Right kidney (tissue), 1 donor: ENCODE data around the gene PLIN1.

Source experiments
- DNase-seq: peaks from one replicate; pipeline ENCODE4 v3.0.0-alpha.2; 2016

The PLIN1 gene

DNA sequence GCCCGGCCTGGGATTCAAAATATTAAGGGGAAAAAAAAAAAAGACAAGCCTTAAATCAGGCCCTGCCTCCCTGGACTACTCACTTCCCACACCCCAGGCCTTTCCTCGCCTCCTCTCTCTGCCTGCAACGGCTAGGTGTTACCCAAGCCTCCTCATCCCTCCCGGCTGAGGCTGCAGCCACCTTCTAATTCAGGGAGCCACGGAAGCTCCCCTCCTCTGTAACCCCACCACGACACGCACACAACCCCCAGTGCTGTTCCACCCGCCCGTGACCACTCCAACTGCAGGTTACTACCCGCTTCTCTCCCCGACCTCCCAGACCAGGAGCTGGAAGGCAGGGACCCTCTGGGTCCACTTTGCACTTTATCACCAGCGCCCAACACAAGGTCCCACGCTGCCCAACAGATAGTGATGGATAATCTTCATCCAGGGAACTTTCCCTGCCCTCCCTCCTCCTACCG, 24.8 kb downstream of the PLIN1 start:
- DNase-seq = no peak

DNA sequence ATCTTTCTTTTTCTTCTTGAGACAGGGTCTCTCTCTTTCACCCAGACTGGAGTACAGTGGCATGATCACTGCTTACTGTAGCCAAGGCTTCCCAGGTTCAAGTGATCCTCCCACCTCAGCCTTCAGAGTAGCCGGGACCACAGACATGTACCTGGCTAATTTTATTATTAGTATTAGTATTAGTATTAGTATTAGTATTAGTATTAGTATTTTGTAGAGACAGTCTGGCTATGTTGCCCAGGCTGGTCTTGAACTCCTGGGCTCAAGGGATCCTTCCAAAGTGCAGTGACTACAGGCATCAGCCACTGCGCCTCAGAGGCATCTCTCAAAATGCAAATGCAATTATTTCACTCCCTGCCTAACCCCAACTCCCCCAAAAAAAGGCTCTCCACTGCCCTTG, 25.6 kb downstream of the PLIN1 start:
- no peak for DNase-seq

DNA sequence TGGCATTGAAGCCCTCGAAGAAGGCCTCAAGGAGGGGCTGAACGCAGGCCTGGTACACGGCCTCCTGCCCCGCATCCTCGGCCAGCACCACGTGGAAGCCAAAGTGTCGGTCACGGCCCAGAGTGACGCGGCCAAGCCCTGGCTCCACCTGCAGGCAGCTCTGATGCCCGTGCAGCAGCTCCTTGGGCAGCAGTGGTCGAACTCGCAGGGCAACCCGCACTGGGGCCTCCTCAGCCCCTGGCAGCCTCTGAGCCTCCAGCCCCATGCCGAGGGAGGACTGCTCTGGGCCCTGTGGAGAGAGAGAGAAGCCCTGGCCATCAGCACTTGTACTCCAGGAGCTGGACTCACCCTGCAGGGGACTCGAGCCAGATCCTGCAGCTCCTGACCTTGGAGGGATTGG, 26.5 kb downstream of the PLIN1 start:
- no peak for DNase-seq

DNA sequence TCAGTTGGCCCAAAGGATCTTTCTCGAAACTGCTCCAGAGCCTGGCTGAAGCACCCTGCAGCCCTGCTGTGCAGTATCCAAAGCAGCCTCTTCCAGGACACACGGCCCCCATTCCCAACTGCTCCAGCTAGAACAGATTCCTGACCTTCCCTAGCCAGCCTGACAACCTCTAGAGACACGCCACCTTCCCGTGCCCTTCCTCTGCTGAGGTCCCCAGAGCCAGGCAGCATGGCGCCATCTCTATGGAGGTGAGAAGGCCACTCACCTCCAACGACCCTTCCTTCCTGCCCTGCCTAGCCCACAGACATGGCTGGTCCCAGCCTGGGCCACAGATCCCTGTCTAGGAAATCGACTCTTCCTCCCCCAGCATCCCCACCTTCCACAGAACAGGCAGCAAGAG, 27.0 kb downstream of the PLIN1 start:
- no peak for DNase-seq

DNA sequence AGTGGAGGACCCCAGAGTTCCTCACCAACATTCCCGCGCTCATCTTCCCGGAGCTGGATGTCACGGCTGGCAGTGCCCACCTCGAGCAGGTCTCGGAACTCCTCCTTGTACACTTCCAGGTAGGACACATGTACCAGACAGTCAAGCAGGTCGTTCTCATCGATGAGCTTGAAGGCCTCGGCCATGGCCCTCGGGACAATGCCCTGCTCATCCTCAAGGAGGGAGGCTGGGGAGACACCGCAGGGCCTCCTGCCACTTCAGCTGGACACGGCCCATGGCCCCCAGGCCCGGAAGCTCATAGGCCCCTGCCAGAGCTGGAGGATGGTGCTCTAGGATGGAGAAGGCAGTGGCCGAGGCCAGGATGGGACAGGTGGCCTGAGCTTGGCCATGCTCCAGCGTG, 29.5 kb downstream of the PLIN1 start:
- DNase-seq = no peak

DNA sequence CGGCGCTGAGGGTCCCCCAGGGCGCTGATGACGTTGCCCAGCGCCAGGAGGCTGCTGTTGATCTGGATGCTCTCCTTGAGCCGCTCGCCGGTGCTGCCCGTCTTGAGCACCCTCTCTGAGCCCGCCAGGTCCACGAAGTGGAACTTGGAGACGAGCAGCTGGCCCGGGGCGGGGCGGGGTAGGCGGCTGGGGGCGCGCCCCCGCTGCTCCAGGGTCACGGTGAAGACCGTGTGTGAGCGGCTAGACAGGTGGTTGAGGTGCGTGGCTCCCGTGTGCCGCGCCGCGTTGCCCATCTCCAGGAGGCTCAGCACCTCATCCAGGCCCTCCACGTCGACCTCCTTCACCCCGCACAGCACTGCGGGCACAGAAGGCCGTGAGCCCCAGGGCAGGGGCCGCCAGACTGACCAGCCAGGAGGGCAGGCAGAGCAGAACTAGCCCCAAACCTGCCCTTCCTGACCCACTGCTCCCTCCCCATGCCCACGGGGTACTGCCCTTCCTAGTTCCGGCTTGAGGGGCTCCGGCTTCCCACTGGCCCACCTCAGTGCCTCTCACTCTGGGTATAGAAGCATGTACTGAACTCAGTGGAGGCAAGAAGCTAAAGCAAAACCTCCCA, 30.0 kb downstream of the PLIN1 start:
- DNase-seq = no peak

DNA sequence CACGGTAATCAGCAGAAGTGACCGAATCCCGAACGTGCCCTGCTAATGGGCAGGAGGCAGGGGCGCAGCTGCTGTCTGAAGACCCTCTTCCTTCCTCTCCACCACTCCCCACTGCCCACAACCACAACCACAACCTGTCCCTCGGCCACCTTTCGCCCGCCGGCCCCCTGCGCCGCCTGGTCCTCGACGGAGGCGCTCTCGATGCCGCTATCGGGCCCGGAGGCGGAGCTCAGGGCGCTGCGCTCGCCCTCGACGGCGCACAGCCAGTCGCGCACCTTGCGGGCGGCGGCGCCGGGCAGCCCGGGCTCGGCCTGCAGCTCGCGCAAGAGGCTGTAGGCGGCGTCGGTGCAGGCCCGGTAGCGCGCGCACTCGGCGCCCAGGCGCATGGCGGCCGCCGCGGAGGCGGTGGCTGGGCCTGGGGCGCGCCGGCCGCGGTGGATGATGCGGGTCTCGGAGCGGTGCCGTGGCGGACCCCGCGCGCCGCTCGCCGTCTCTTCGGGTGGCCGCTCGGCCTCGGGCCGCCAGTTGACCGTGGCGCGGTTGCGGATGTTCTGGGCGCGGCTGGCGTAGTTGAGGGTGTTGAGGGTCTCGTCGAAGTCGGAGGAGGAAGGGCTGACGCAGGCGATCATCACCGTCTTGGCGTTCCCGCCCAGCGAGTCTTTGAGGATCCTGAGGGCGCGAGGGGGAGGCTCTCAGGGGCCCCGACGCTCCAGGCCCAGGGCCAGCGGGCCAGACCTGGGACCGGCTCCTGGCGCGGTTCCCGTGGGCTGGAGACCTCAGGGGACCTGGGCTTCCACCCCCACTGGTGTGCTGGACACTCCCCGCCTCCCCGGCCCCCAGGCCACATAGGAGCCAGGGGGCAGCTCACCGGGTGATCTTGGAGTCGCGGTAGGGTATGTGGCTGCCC, 30.8 kb downstream of the PLIN1 start:
- no peak for DNase-seq

DNA sequence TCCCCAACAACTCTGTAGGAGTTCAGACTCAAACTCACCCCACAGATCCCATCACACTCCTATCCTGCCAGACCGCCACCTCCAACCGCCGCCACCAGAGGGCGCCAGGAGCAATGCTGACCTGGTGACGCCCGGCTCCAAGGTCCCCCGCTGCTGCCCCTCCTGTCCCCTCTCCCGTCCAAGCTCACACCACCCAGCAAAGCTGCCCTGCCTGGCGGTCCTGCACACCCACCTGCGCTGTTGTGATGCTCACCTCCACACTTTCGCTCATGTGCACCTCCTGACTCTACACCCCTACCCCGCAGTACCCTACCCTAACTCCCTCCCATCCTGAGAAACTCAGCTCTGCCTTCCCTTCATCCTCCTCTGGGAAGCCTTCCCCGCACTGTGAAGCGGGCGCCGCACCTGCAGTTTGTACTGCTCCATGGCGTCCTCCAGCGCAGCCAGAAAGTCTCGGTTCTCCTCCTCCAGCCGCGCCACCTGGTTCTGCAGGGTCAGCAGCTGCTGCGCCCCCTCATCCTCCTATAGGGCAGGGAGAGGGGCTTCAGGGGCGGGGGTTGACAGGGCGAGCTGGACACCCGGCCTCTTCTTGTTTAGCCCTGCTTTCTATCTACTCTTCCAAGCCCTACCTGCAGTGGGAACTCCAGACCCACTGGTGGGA, 31.8 kb downstream of the PLIN1 start:
- peak; percentile 63 for DNase-seq

DNA sequence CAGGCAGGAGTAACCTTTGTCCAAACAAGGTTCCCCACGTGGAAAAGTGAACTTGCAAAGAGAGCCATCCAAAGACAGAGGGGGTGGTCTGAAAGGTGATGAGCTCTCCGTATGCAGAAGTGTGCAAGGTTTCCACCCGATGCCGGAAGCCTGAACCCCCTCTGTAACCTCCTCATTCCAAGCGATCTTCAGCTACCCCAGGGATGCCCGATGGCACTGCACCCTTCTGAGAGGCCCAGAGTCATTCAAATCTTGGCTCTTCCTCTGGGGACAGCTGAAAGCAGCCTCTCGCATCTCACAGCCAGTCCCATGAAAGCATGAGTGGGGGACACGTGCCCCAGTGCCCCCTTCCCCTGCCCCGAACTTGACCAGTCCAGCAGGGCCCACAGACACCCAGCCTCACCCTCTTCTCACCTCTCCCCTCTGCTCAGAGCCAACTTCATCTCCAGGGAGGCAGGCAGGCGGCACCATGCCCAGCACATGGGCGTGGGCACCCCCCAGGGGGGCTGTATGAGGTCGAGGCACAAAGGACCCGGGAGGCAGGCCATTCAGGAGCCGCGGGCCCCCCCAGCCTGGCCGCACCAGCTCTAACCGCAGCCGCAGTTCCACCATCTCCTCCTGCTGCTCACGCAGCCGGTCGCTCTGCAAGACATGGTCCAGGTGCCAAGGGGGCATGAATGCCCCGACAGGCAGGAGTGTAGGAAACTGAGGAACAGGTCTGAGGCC, 32.6 kb downstream of the PLIN1 start:
- no peak for DNase-seq

DNA sequence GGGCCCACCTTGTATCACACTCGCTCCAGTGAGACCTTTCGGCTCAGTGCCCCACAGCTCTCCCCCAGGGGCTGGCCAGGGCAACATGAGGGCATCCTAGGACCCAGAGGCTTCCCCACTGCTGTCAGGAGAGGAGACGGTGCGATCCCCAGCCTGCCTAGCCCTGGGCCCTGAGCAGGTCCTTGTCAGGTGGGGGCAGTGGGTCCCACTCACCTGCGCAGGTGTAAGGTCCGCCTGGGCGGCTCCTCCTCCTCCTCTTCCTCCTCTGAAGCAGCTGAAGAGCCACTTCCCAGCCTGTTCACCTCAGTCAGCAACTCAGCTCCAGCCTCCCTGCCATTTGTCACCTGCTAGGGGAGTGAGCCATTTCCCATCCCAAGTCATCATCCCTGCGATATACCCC, 33.5 kb downstream of the PLIN1 start:
- no peak for DNase-seq

DNA sequence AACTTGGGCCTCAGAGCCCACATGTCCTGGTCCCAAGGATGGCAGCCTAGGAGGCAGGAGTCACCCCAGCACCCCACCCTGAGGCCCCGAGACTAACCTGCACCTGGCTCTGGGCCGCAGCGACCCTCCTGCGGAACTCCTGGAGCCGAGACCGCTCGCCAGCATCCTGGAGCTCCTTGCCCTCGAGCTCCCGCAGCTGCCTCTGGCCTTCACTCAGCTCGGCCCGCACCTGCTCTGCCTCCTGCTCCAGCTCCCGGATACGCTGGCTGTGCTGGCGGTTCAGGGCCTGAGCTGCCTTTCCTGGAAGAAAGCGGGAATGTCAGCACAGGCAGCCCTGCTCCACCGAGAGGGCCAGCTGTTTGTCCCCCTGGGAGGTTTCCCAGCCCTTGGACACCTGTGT, 37.1 kb downstream of the PLIN1 start:
- no peak for DNase-seq

DNA sequence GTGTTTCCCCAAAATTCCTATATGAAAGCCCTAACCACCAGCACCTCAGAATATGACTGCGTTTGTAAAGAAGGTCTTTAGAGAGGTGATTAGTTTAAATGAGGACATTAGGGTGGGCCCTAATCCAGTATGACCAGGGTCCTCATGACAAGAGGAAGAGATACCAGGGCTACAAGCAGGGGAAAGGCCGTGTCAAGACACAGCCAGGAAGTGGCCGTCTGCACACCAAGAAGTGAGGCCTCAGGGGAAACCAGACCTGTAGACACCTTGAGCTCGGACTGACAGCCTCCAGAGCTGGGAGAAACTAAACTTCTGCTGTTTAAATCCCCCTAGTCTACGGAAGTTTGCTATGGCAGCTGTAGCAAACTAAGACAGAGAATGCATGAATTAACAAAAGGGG, 38.1 kb downstream of the PLIN1 start:
- DNase-seq = no peak

DNA sequence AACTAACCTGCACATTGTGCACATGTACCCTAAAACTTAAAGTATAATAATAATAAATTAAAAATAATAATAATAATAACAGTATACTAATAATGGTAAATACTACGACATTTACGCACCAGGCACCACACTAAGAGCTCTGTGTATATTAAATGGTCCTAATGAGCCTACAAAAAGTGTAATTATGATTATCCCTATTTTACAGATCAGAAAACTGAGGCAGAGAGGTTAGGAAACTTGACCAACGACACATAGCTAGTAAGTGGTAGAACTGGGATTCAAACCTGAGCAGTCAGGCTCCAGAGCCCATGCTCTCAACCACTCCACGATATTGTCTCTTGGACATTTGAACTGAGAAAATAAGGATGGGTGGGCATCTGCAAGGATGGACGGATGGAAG, 38.9 kb downstream of the PLIN1 start:
- DNase-seq = no peak

DNA sequence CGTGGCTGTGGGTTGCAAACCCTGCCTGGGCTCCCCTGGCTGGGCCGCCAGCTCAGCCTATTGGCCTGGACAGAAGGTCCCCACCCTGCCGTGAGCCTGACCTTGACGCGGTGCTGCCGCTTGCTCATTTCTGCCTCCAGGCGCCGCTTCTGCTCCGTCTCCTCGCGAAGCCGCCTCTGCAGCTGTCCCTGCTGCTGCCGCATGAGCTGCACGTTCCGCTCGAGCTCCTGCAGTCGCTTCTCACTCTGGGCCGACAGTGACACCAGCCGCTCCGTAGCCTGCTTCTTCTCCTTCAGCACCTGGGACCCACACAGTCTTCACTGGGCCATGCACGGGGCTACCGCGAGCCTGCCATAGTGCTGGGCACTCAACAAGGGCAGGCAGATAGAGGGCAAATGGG, 45.6 kb downstream of the PLIN1 start:
- no peak for DNase-seq

DNA sequence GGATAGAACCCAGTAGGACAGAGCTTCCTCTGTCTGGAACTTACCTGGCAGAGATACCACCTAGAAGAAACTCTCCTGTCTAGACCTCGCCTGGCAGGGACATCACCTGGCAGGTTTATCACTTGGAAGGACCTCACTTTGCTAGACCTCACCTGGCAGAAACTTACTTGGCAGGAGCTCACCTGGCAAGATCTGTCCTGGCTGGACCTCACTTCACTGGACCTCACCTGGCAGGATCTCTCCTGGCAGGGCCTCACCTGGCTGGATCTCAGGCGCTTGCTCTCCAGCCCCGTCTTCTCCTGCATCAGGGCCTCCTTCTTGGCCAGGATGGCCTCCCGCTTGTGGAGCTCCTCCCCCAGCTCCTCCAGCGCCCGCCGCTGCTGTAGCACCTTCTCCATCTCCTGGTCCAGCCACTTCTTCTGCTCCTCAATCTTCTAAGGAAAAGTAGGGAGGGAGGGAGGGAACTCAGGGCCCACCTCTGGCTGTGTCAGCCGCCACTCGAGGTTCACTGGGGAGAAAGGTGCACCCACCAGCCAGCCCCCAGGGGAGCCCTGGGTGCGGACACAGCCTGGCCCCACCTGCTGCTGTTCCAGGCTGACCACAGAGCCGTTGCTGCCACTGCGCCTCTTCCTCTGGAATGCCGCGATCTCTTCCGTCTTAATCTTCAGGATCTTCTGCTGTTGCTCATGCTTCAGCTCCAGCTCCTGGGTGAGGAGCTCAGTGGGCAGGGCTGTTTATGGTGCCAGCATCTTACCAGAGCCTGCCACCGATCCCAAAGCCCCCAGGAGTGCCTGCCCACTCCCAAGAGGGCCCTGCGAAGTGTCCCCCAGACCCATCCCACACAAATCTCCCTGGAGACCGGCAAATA, 46.4 kb downstream of the PLIN1 start:
- no peak for DNase-seq

DNA sequence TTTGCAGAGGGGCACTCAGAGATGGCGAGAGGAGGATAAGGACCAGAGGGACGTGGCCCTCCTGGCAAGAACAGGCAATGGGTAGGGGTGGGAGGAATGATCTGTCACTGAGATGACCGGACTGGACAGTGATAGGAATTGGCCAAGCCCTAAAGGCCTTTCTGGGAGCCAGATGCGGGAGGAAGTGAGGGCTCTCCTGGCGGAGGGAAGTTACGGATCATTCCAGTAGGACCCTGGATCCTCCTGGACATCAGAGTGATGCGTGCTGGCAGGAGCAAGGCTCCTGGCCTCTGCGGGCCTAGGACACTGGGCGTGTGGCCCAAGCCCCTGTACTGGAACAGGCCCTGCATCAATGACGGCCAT, 47.3 kb downstream of the PLIN1 start:
- no peak for DNase-seq

DNA sequence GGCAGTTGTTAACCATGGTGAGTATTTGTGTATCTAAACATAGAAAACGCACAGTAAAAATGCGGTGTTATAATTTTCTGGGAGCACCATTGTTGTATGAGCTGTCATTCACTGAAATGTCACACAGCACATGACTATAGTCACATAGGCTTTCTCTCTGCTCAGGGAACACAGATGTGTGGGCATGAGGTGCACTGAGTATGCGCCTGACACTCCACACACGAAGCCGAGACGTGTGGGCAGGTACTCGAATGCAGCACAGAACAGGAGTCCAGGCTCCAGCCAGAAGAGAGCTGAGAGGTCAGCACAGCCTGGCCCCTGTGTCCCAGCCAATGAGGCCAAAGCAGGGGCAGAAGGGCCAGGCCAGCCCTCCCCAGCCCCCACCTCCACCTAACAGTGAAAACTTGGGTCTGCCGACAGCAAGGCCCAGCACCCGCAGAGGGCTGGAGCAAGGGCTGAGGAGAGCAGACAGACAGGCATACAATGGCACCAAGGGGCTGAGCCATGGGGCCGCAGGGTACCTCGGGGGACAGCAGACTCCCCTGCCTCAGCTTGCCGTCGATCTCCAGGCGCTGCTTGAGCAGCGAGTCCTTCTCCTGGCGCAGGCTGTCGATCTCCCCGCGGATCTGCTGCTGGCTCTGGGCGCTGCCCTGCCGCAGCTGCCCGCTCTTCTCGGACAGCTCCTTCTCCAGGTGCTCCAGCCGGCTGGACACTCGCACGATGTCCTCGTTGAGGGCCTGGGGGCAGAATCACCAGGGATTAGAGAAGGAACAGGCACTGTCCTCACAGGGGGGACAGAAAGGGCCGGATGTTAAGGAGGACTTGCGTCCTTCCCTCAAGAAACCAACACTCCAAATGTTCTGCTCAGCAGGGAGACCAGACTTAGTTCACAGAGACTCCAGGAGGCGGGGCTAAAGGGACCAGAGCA, 47.9 kb downstream of the PLIN1 start:
- no peak for DNase-seq

DNA sequence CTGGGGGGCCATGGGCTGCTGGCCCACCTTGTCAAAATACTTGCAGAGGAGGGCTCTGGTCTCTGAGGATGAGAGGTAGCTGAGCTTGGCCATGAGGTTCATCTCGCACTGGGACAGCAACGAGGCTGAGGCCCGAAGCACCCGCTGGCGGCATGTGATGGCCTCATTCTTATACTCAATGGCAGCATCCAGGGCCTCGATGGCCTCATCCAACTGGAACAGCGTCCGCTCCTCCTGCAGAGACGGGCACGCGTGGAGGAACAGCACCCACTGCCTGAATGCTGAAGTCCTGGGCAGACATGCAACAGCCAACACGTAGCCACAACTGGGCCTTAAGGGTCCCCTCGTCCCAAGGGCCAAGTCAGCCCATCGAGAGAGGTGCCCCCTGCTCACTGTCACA, 48.9 kb downstream of the PLIN1 start:
- no peak for DNase-seq

DNA sequence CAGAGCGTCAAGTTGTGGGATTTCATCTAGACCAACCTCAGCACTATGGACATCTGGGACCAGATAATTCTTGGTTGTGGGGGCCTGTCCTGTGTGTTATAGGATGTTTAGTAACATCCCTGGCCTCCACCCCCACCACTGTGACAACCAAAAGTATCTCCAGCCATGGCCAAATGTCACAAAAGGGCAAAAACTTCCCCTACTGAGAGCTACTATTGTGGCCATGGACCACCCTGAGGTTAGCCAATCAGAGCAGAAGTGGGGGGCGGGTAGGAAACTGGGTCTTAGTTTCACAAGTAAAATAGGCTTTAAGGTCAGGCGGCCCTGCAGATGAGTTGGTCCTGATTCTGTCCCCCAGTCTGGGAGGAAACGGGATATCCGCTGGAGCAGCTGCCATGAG, 49.3 kb downstream of the PLIN1 start:
- DNase-seq = no peak

DNA sequence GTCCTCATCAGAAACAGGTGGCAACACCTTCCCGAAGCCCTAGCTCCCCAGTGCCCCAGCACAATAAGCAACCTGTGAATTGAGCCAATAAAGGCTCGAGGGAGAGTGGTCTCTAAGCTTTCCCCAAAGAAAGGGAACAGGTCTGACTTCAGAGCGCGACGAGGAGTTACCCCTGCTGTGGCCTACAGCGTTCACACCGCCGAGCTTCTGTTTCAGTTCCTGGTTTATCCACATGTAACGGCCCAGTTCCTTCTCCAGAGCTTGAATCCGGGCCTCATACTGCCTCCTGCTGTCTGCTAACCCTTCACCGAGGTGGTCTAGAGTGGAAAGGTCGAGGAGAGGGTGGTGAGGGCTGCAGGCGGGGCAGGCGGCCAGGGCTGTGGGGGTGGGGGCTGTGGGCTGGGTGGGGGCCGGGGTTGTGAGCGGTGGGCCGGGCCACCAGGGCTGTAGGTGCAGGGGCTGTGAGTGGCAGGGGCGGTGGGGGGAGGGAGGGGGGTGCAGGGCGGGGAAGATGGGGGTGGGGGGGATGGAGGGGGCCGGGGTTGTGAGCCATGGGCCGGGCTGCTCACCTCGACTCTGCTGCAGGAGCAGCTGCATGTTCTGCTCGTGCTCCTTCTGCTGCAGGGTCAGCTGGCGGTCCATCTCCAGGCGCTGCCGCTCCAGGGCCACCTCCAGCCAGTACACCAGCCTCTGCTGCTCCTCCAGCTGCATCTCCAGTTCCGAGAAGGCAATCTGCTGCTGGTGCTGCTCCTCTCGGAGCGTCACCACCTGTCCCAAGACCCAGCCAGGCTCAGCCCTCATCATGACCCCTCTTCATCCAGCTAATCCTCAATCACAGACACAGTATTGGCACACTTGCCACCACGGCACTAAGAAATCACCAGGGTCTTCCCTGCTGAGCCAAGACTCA, 50.1 kb downstream of the PLIN1 start:
- DNase-seq = no peak
